Measurements from ENCODE around the gene CREBZF. TPM values are rescaled to one million over a fixed set of nuclear protein-coding genes. Genes with fewer than 3 reads are reported as not detected.
"Not testable (repeated sequence)": the region's sequence is repeated elsewhere in the genome, so short reads cannot be mapped to it uniquely, and the experiment has no call there.

Gene CREBZF
- total and polyA plus RNA-seq, 5 donors, result 16.1 to 19.9 (median 17.3) TPM

- 99% methylated on average over 1 of the region's 1 CpG for WGBS
- H3K27me3 ChIP-seq (ENCODE audit: control insufficient read depth, insufficient read depth), result no peaks in the 10 kb centered on the region
- intact Hi-C loops (cut with DNase I), result loop anchor here in 3 of 4 donors (5.0 to 10.0 kb wide), 2 partner anchors 130 to 133 kb away; no protein-coding TSS in a partner anchor
- DNase-seq (no peak), ATAC-seq (no peak)
- no peaks in the 10 kb centered on the region for H3K4me1 ChIP-seq (ENCODE audit: control insufficient read depth, insufficient read depth, low read length)
- no peak overlapping the region for H3K4me3 ChIP-seq (ENCODE audit: low read length)
- H3K27ac ChIP-seq (ENCODE audit: low read length), result no peak overlapping the region
- H3K9me3 ChIP-seq (ENCODE audit: control insufficient read depth, low read length), result no peaks in the 10 kb centered on the region
These were observed 29.6 kb upstream of the CREBZF start for GRCh38 chr11:85694385-85694980.

DNA sequence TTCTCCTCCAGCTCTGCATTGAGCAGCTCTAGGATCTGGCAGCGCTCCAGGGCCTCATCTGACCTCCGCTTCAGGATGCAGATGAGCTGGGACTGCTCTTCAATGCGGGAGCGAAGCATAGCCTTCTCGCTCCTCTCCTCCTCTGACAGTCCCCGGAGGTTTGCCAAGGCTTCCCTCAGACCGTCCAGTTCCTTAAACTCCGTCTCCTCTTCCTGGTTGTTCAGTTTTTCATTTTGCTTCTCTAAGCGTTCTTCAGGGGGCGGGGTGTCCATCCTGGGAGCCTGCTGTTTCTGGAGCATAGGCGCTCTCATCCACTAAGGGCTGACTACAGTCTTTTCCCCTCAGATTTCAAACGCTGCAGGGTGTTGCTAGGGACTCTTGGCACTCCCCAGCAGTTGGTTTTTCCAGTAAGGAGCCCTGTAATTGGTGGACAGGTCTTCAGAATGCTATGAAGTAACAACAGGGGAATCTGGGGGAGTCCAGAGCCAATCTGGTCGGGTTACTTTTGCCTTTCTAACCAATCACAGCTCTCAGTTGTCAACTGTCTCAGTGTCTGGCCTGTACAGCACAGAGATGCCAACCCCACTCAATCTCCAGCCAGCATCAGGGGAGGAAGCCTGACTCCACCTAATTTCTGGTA, 21.0 kb upstream of the CREBZF start, which contains the start of gene CCDC89:
Gene CCDC89, minus strand, starts transcription at position 376 of the 640 bp plus-strand sequence. Its CDS starts 65 bp downstream, at position 311.
- ATAC-seq (peak; percentile 96 to 98), DNase-seq (peak; percentile 72 to 88 (median 87))
- peak within 1 kb of the TSS; percentile 65 for H3K27ac ChIP-seq (ENCODE audit: low read length)
- H3K4me1 ChIP-seq (ENCODE audit: control insufficient read depth, insufficient read depth, low read length), result peaks cover 5% of the 10 kb centered on the region
- H3K4me3 ChIP-seq (ENCODE audit: low read length), result peak within 1 kb of the TSS; percentile 53
- 29% methylated on average over 13 of the region's 13 CpGs for WGBS
- no peaks in the 10 kb centered on the region for H3K9me3 ChIP-seq (ENCODE audit: control insufficient read depth, low read length)
- intact Hi-C loops (cut with DNase I), result no loop called here
- H3K27me3 ChIP-seq (ENCODE audit: control insufficient read depth, insufficient read depth), result no peaks in the 10 kb centered on the region

- 51% methylated on average over 15 of the region's 15 CpGs for WGBS
- DNase-seq (peak; percentile 24 to 65 (median 61)), ATAC-seq (peak in 1 of 2 donors; percentile 2)
- H3K9me3 ChIP-seq (ENCODE audit: control insufficient read depth, low read length), result no peaks in the 10 kb centered on the region
- intact Hi-C loops (cut with DNase I), result no loop called here
- peaks cover 5% of the 10 kb centered on the region for H3K4me1 ChIP-seq (ENCODE audit: control insufficient read depth, insufficient read depth, low read length)
- H3K4me3 ChIP-seq (ENCODE audit: low read length), result peak overlapping the region; percentile 53
- peak overlapping the region; percentile 65 for H3K27ac ChIP-seq (ENCODE audit: low read length)
- H3K27me3 ChIP-seq (ENCODE audit: control insufficient read depth, insufficient read depth), result no peaks in the 10 kb centered on the region
These were observed 20.3 kb upstream of the CREBZF start for GRCh38 chr11:85685125-85685819.

DNA sequence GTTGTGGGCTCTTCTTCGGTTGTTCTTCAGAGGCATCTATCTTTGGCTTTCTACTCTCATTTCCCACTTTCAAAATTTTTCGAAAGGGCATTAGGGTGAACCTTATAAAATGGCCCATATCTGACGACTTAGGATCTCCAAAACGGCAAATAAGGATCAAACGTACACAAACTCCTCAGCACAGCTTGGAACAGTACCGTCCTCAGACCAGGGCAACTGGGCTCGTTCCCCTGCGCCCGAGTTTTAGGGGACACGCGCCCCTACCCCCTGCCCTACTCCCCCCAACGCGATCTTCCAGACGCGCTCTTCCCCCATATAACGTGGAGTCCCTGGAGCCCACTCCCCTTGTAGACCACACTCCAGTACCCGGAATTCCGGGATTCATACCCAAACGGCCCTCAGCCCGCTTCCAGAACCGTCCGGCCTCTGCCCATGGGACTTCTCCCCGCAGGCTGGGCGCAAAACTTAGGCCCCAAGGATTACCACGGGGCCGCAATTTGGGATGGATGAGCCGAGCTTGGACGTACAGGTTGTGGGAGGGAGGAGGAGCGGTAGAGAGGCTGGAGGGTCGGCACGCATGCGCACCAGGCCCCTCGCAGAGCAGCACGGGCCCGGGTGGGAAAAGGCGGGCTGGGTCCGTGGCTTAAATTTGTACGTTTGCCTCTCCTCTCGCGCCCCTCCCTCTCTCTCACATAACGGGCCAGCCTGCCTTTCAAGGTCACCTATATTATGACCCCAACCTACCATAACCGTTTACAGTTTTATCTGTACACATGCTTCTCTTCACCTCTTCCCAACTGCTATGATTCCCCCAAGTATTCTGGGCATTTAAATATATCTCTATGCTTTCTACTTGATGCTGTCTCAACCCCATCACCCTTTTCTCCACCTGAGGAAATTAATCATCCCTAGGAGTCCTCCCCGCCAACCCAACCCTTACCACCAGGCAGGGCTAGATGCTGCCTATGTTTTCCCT, 17.7 kb upstream of the CREBZF start:
- peak overlapping the region; percentile 78 for H3K4me3 ChIP-seq (ENCODE audit: low read length)
- ATAC-seq (peak; percentile 74 to 75), DNase-seq (peak; percentile 81 to 94 (median 93))
- no peaks in the 10 kb centered on the region for H3K9me3 ChIP-seq (ENCODE audit: control insufficient read depth, low read length)
- intact Hi-C loops (cut with DNase I), result no loop called here
- H3K4me1 ChIP-seq (ENCODE audit: control insufficient read depth, insufficient read depth, low read length), result peaks cover 5% of the 10 kb centered on the region
- H3K27me3 ChIP-seq (ENCODE audit: control insufficient read depth, insufficient read depth), result no peaks in the 10 kb centered on the region
- no peak overlapping the region for H3K27ac ChIP-seq (ENCODE audit: low read length)
- WGBS, result 26% methylated on average over 43 of the region's 43 CpGs

- intact Hi-C loops (cut with DNase I), result no loop called here
- DNase-seq (no peak), ATAC-seq (no peak)
- 65% methylated on average over 1 of the region's 1 CpG for WGBS
- Histone ChIP-seq H3K9me3 (ENCODE audit: control insufficient read depth, low read length) (no peaks in the 10 kb centered on the region), H3K4me3 (ENCODE audit: low read length) (no peak overlapping the region), H3K4me1 (ENCODE audit: control insufficient read depth, insufficient read depth, low read length) (peaks cover 5% of the 10 kb centered on the region), H3K27me3 (ENCODE audit: control insufficient read depth, insufficient read depth) (no peaks in the 10 kb centered on the region), H3K27ac (ENCODE audit: low read length) (no peak overlapping the region)
These were observed 16.0 kb upstream of the CREBZF start for GRCh38 chr11:85680897-85681296.

GRCh38 chr11:85679576-85679975, 14.6 kb upstream of the CREBZF start:
- Histone ChIP-seq H3K4me1 (ENCODE audit: control insufficient read depth, insufficient read depth, low read length) (no peaks in the 10 kb centered on the region), H3K27ac (ENCODE audit: low read length) (no peak overlapping the region), H3K4me3 (ENCODE audit: low read length) (no peak overlapping the region), H3K9me3 (ENCODE audit: control insufficient read depth, low read length) (no peaks in the 10 kb centered on the region), H3K27me3 (ENCODE audit: control insufficient read depth, insufficient read depth) (no peaks in the 10 kb centered on the region)
- intact Hi-C loops (cut with DNase I), result no loop called here
- 58% methylated on average over 4 of the region's 4 CpGs for WGBS
- no peak for ATAC-seq
- DNase-seq, result no peak

- WGBS, result 87% methylated on average over 3 of the region's 3 CpGs
- no peak for DNase-seq
- ATAC-seq, result no peak
- intact Hi-C loops (cut with DNase I), result no loop called here
- Histone ChIP-seq H3K4me1 (ENCODE audit: control insufficient read depth, insufficient read depth, low read length) (no peaks in the 10 kb centered on the region), H3K27ac (ENCODE audit: low read length) (no peak overlapping the region), H3K9me3 (ENCODE audit: control insufficient read depth, low read length) (no peaks in the 10 kb centered on the region), H3K4me3 (ENCODE audit: low read length) (no peak overlapping the region), H3K27me3 (ENCODE audit: control insufficient read depth, insufficient read depth) (no peaks in the 10 kb centered on the region)
These were observed 8.5 kb upstream of the CREBZF start for GRCh38 chr11:85673393-85673792.

DNA sequence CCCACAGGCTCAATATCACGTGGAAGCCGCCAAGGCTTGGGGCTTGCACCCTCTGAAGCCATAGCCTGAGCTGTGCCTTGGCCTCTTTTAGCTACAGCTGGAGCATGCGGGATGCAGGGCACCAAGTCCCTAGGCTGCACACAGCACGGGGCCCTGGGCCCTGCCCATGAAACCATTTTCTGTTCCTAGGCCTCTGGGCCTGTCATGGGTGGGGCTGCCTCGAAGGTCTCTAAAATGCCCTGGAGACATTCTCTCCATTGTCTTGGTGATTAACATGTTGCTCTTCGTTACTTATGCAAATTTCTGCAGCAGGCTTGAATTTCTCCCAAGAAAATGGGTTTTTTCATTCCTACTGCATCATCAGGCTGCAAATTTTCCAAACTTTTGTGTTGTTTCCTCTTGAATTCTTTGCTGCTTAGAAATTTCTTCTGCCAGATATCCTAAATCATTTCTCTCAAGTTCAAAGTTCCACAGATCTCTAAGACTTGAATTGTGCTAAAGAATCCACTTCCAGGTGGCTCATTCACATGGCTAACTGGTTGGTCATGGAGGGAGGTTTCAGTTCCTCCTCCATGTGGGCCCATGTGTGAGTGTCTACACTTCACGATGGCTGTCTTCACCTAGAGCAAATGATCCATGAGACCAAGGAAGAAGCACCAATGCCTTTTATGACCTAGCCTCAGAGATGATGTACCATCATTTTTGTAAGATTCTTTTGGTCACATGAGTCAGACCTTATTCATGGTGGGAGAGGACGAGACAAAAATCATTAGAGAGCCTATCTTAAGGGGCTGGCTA, 7.4 kb upstream of the CREBZF start:
- ATAC-seq, result no peak
- intact Hi-C loops (cut with DNase I), result no loop called here
- H3K27me3 ChIP-seq (ENCODE audit: control insufficient read depth, insufficient read depth), result no peaks in the 10 kb centered on the region
- no peaks in the 10 kb centered on the region for H3K4me1 ChIP-seq (ENCODE audit: control insufficient read depth, insufficient read depth, low read length)
- WGBS, result 87% methylated on average over 8 of the region's 8 CpGs
- DNase-seq, result no peak
- no peaks in the 10 kb centered on the region for H3K9me3 ChIP-seq (ENCODE audit: control insufficient read depth, low read length)
- H3K4me3 ChIP-seq (ENCODE audit: low read length), result no peak overlapping the region
- no peak overlapping the region for H3K27ac ChIP-seq (ENCODE audit: low read length)

GRCh38 chr11:85670949-85671663, 6.2 kb upstream of the CREBZF start:
- intact Hi-C loops (cut with DNase I), result not testable (repeated sequence)

More at GRCh38 chr11:85670949-85671663, 6.2 kb upstream of the CREBZF start:
- H3K27me3 ChIP-seq (ENCODE audit: control insufficient read depth, insufficient read depth); DNase-seq; H3K4me3 ChIP-seq (ENCODE audit: low read length); H3K4me1 ChIP-seq (ENCODE audit: control insufficient read depth, insufficient read depth, low read length); ATAC-seq; H3K9me3 ChIP-seq (ENCODE audit: control insufficient read depth, low read length); H3K27ac ChIP-seq (ENCODE audit: low read length): not testable (repeated sequence)
